ENCODE data around the gene ADAM8. TPM values are rescaled to one million over a fixed set of nuclear protein-coding genes. Genes with fewer than 3 reads are reported as not detected.

Gene ADAM8
- total RNA-seq, 3 donors from 2014 or later, result 4.8 to 7.0 (median 5.2) TPM

DNA sequence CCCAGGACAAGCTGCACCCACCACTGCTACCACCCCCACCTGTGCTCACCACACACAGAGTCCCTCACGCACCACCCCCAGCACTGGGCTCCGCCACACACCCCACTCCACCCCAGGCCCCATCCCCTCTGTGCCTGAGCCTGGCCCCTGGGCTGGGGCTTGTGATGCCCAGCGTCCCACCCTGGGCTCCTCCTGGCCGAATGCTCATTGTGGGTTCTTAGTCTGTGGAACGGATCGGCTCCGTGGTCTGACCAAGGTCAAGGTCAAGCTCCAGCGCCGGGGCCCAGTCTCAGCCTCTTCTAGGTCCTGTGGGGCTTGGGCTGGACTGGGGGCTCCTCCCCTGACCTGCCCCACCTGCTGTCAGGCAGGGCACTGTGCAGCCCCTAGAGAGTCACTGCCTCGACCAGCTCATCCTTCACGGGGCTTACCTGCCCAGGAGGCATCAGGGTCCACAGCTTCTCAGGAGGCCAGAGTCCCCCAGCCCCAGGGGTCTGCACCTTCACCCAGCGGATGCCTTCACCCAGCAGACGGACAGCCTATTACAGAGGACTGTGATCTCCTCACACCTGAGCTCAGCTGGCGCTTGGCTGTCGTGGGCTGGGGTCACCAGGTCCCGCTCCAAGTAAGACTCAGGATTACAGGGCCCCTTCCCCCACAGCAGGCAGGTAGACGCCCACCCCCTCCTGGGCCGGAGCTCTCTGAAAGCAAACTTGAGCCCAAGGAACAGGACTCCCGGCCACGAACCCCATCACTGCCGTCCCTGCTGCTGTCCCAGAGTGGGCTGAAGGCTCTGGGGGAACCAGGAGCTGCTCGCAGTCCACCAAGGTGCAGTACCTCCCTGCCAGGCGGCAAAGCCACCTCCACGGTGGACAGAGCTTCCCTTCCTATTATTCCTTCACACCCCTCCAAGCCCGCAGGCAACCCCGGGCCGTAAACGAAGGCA lies 61.9 kb downstream of the ADAM8 start:
- Histone ChIP-seq H3K4me3 (no peak overlapping the region), H3K4me1 (ENCODE audit: low read depth) (no peaks in the 10 kb centered on the region), H3K9me3 (no peaks in the 10 kb centered on the region), H3K36me3 (ENCODE audit: low read depth) (no peaks in the 10 kb centered on the region)
- DNase-seq, result peak in 1 of 3 donors; percentile 35
- no peak for ATAC-seq
- intact Hi-C loops (cut with DNase I, micrococcal nuclease), result no loop called here
- TF ChIP-seq, protein P1, sequence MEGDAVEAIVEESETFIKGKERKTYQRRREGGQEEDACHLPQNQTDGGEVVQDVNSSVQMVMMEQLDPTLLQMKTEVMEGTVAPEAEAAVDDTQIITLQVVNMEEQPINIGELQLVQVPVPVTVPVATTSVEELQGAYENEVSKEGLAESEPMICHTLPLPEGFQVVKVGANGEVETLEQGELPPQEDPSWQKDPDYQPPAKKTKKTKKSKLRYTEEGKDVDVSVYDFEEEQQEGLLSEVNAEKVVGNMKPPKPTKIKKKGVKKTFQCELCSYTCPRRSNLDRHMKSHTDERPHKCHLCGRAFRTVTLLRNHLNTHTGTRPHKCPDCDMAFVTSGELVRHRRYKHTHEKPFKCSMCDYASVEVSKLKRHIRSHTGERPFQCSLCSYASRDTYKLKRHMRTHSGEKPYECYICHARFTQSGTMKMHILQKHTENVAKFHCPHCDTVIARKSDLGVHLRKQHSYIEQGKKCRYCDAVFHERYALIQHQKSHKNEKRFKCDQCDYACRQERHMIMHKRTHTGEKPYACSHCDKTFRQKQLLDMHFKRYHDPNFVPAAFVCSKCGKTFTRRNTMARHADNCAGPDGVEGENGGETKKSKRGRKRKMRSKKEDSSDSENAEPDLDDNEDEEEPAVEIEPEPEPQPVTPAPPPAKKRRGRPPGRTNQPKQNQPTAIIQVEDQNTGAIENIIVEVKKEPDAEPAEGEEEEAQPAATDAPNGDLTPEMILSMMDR (IDR thresholded peaks at IDR 0.05), result no peak

DNA sequence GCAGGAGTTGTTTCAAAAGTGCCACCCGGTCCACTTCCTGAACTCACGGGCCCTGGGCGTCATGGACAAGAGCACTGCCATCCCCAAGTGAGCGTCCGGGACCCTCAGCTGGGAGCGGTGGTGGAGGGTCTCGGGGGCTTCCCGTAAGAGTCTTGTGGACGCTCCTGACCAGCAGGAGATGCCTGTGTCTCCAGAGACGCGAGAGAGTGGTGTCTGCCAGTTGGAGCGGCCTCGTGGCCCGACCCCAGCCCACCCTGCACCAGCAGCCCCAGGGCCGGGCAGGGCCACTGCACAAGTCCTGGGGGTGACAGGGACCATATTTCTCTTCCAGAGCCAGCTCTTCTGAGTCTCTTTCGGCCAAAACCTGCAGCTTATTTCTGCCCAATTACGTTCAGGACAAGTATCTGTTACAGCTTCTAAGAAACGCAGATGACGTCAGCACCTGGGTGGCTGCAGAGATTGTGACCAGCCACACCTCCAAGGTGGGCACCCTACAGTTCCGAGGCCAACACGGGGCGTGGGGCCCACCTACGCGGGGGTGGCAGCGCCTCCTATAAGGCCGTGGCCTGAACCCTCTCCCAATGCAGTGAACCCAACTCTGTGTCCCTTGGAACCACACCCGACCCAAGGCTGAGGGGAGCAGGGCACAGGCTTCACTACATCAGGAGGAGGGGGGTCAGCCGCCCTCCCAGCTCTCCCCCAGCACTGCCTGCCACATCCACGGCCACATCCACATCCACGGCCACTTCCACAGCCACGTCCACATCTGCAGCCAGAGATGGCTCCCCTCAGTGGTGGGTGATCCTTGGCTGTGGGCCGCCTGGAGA lies 62.8 kb downstream of the ADAM8 start:
- no peak overlapping the region for H3K4me3 ChIP-seq
- TF ChIP-seq, protein P1 (IDR thresholded peaks at IDR 0.05), result no peak
- H3K9me3 ChIP-seq, result no peaks in the 10 kb centered on the region
- H3K4me1 ChIP-seq (ENCODE audit: low read depth), result no peaks in the 10 kb centered on the region
- no peaks in the 10 kb centered on the region for H3K36me3 ChIP-seq (ENCODE audit: low read depth)
- intact Hi-C loops (cut with DNase I, micrococcal nuclease), result no loop called here
- DNase-seq (no peak), ATAC-seq (no peak)

DNA sequence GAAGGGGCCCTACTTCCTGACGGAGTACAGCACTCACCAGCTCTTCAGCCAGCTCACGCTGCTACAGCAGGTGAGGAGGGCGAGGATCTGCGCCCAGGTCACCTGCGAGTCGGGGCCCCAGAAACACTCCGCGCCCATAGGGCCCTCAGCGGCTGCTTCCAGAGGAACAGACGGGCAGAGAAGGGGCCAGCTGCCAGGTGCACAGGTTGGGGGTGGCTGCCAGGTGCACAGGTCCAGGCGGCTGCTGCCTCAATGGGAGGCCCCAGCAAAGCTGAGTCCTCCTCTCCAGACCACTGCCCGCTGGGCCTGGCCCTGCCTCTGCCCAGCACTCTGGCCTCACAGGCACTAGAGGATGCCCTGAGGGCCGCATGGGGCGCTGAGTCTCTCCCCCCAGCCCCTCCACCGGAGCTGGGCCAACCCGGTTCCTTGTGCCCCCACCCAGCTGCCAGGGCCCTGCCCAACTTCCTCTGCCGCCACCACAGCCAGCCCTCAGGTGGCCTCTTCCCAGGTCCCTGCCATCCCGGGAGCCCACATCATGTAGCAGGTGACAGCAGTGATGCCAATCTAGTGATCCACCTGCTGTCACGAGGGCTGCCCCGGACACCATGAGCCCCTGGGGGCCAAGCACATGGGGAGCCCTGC lies 63.7 kb downstream of the ADAM8 start:
- intact Hi-C loops (cut with DNase I, micrococcal nuclease), result no loop called here
- H3K9me3 ChIP-seq, result no peaks in the 10 kb centered on the region
- ATAC-seq (no peak), DNase-seq (no peak)
- H3K4me3 ChIP-seq, result no peak overlapping the region
- H3K4me1 ChIP-seq (ENCODE audit: low read depth), result no peaks in the 10 kb centered on the region
- no peaks in the 10 kb centered on the region for H3K36me3 ChIP-seq (ENCODE audit: low read depth)
- TF ChIP-seq, protein P1 (IDR thresholded peaks at IDR 0.05), result no peak

Small RNA genes lying within 50 kb of the gene (microRNA-seq; reads per million reads assigned to microRNA genes)
- 0.70 reads per million for gene MIR202

Other genes starting within 250 kb of the ADAM8 start
- under 1 TPM in 1 of 3 donors, not detected in 2; 0.10 TPM for gene ADGRA1, start 188.9 kb downstream of the ADAM8 start, total RNA-seq
- under 1 TPM; 0.14 to 0.60 (median 0.32) TPM for gene KNDC1, start 116.6 kb downstream of the ADAM8 start, total RNA-seq
- not detected for gene UTF1, start 46.7 kb downstream of the ADAM8 start, total RNA-seq
- gene VENTX, start 39.0 kb downstream of the ADAM8 start, total RNA-seq, result 1 to 10 TPM in 1 of 3 donors, under 1 TPM in 2; 0.09 to 1.2 (median 0.36) TPM
- gene TUBGCP2, start 32.0 kb upstream of the ADAM8 start, total RNA-seq, result 10 to 100 TPM; 48.1 to 63.4 (median 58.8) TPM
- 10 to 100 TPM; 39.1 to 54.0 (median 42.7) TPM for gene ZNF511, start 32.0 kb upstream of the ADAM8 start, total RNA-seq
- 1 to 10 TPM in 2 of 3 donors, not detected in 1; 1.1 to 7.5 TPM for gene CALY, start 60.0 kb upstream of the ADAM8 start, total RNA-seq
- 100 to 1,000 TPM in 2 of 3 donors, 10 to 100 TPM in 1; 69.0 to 215 (median 106) TPM for gene PRAP1, start 70.5 kb upstream of the ADAM8 start, total RNA-seq
- gene FUOM, start 81.2 kb upstream of the ADAM8 start, total RNA-seq, result 10 to 100 TPM; 13.5 to 22.2 (median 18.8) TPM
- gene ECHS1, start 96.5 kb upstream of the ADAM8 start, total RNA-seq, result 100 to 1,000 TPM in 2 of 3 donors, 10 to 100 TPM in 1; 97.7 to 180 (median 151) TPM
- gene PAOX, start 102.4 kb upstream of the ADAM8 start, total RNA-seq, result 1 to 10 TPM; 7.5 to 9.3 (median 8.3) TPM
- 10 to 100 TPM; 43.6 to 52.7 (median 45.6) TPM for gene MTG1, start 117.3 kb upstream of the ADAM8 start, total RNA-seq
- gene SPRN, start 147.8 kb upstream of the ADAM8 start, total RNA-seq, result under 1 TPM in 1 of 3 donors, not detected in 2; 0.25 TPM
- gene SCART1, start 177.1 kb upstream of the ADAM8 start, total RNA-seq, result 1 to 10 TPM; 2.5 to 4.8 (median 3.7) TPM

All from mucosa of descending colon (tissue), 3 donors.